GM11168 (cell line): Measurements from ENCODE around the gene TBC1D17.

Experiments used
- in situ Hi-C: fragments of 300-500 bp; cut with MboI; formaldehyde crosslinking; loops from one replicate; pipeline ENCODE4 v1.12.0; 2022; ENCODE audit warnings: low sequenced_read_pairs; ENCODE audit not compliant: unreplicated experiment

Gene TBC1D17

DNA sequence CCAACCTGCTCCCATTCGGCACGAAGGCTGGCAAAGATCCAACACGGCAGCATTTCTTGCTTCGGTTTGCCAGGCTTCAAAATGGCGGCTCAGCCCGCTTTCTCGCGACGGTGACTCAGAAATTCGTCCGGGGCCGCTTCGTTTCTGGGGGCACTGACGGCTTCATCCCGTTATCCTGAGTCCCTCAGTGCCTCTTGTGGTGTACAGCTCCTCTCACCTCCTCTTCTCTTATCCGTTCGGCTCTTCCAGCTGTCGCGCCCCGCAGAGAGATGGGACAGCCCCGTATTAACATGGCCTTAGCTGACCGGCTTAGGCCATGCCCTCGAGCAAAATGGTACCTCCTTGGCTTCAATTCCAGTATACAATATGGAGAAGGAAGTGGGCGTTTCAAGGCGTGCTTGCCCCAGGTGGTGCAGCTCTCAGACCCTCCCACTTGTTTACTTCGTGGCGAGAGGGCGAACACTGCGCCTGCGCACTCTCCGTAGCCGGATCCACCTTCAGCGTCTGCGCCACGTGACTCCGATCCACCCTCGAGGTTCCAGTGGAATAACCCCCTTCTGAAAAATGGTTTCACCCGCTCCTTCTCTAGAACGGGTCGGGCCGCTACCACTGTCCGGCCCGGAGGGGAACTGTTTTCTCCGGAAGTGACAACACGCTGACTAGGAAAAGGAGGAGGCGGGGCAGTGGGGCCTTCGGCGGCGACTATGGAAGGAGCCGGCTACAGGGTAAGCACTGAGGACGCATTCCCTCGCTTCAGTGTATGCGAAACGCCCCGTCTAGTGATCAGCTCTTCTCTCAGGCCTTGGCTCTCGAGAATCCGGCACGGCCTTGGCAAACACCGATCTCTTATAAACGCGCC is at the start of gene TBC1D17, which contains the start of gene AKT1S1:
Gene TBC1D17, plus strand, starts transcription at position 683 of the 859 bp plus-strand sequence. Its CDS starts 22 bp downstream, at position 705.
Gene AKT1S1, minus strand, starts transcription at position 336 of the 859 bp plus-strand sequence. CDS start 4,060 bp downstream, outside the sequence.
- in situ Hi-C loops, result no loop called here

GRCh38 chr19:49829200-49829599 is 48.3 kb upstream of the TBC1D17 start:
- in situ Hi-C loops, result no loop called here

GRCh38 chr19:49829721-49830120 is 47.8 kb upstream of the TBC1D17 start:
- in situ Hi-C loops, result no loop called here

DNA sequence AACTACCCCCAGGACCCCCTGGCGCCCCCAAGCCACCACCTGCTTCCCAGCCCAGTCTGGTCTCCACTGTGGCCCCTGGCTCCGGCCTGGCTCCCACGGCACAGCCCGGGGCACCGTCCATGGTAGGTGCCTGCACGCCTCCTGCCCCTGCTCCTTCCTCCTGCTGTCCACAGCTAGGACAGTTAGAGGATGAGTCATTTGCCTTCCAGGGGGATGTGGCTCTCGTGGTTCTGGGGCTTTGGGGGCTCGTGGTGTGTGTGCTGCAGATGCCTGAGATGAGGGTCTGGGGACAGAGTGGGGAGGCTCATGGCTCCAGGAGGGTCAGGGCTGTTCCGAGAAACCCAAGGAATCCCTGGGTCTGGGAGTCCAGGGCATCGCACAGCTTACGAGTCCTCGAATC is 46.7 kb upstream of the TBC1D17 start:
- in situ Hi-C loops, result no loop called here

GRCh38 chr19:49831592-49831991 is 45.9 kb upstream of the TBC1D17 start:
- in situ Hi-C loops, result no loop called here

DNA sequence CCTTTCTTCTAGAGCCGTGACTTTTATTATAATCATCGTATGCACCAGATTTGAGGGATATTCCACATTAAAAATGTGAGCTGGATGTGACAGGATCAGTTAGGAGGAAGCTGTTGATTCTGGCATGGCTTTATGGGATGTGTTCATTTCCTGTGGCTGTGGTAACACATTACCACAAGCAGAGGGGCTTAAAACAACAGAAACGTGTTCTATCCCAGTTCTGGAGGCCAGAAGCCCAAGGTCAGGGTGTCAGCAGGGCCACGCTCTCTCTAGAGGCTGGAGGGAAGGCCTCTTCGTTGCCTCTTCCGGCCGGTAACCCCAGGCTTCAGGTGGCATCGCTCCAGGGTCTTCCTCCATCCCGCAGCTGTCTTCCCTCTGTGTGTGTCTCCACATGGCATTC is 44.9 kb upstream of the TBC1D17 start:
- in situ Hi-C loops, result no loop called here

- in situ Hi-C loops, result no loop called here
Measured at GRCh38 chr19:49833599-49833998, 43.9 kb upstream of the TBC1D17 start.

GRCh38 chr19:49835562-49835961 is 41.9 kb upstream of the TBC1D17 start:
- in situ Hi-C loops, result no loop called here

DNA sequence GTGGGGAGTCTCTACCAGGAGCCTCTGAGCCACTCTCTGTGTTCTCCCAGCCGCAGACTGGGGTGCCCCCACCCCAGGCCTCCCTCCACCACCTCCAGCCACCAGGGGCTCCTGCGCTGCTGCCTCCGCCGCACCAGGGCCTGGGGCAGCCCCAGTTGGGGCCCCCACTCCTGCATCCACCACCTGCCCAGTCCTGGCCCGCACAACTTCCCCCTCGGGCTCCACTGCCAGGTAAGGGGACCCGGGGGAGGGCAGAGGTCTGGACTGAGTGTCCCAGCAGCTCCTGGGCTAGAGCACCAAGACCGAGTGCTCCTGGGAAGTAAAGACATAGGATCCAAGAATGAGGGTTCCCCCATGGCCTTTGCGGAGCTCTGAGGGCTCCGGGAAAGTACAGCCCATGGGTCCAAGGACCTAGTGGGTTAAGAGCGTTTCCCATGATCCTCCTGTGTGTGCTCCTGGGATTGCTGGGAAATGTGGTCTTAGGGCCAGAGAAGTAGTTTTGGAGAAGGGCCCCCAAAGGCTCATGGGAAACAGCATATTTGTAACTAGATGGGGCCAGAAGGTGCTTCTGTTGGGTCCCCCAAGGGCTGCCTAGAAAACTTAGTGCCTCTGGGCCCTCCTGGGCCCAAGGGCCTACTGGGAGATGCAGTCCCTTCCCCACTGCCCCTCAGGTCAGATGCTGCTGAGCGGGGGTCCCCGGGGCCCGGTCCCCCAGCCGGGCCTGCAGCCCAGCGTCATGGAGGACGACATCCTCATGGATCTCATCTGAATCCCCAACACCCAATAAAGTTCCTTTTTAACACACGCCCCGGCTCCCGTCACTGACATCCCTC is 41.1 kb upstream of the TBC1D17 start:
- in situ Hi-C loops, result no loop called here

DNA sequence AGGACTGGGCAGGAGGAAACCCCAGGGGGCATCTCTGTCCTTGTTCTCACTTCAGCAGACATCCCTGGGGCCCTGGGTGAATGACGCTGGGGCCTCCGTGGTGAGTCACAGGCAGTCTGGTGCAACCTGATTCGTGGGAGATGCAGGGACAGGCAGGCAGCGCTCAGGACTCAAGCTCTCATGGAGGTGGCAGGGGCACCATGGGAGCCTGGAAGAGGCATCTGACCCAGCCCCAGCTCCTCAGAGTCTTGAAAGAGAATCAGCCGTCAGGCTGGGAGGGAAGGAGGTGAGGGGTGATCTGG is 40.5 kb upstream of the TBC1D17 start:
- in situ Hi-C loops, result no loop called here

GRCh38 chr19:49837425-49837824 is 40.1 kb upstream of the TBC1D17 start:
- in situ Hi-C loops, result no loop called here

GRCh38 chr19:49838885-49839588 is 38.5 kb upstream of the TBC1D17 start:
- in situ Hi-C loops, result no loop called here

DNA sequence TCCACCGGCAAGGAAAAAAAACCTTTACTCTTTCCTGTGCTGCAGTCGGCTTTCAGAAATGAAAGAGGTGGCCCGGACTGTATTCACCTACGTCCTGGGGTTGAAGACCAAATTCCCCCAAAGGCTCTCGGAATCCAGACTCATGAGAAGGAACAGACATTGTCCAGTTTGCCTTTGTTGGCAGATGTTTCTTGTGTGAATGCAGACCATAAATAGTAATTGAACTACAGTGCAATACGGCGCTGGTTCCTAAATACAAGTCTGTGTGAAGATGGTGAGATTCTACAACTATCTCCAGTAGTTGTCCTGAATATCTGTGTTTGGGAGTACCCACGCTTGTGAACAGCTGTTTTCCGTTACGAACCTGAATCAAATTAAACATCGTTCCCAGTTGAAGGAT is 37.8 kb upstream of the TBC1D17 start:
- in situ Hi-C loops, result no loop called here

- in situ Hi-C loops, result no loop called here
Measured at GRCh38 chr19:49840321-49840720, 37.2 kb upstream of the TBC1D17 start.

DNA sequence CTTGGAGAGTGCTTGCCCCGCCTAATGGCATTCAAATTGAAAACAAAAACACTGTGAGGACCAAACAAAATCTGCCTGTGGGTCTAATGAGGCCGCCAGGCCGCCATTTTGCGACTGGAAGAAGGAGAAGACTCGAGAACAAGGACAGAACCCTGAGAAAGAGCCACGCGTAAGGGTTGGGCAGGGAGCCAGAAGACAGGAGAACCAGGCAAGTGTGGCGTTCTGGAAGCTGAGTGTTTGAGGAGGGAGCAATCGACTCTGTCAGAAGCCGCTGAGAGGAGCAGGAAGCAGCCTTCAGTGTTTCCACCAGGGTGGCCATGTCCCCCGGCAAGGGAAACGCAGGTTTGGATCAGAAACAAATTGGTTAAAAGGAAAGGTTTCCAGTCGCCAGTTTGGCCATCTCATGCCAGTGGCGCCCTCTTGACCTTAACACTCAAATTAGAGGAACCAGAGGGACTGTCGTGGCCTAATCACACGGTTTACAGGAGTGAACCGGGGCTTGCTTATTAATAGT is 36.7 kb upstream of the TBC1D17 start:
- in situ Hi-C loops, result no loop called here

DNA sequence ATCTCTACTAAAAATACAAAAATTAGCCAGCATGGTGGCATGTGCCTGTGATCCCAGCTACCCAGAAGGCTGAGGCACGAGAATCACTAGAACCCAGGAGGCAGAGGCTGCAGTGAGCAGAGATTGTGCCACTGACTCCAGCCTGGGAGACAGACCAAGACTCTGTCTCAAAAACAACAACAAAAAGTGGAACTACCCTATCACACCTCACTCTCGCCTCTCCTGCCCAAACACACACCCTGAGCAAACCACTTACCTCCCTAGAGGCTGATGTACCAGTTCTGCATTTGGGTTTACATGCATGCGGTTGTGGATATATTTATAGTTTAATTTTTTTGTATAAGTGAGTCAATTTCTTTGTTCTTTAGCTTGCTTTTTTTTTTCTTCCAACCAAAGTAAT is 34.2 kb upstream of the TBC1D17 start:
- in situ Hi-C loops, result no loop called here

DNA sequence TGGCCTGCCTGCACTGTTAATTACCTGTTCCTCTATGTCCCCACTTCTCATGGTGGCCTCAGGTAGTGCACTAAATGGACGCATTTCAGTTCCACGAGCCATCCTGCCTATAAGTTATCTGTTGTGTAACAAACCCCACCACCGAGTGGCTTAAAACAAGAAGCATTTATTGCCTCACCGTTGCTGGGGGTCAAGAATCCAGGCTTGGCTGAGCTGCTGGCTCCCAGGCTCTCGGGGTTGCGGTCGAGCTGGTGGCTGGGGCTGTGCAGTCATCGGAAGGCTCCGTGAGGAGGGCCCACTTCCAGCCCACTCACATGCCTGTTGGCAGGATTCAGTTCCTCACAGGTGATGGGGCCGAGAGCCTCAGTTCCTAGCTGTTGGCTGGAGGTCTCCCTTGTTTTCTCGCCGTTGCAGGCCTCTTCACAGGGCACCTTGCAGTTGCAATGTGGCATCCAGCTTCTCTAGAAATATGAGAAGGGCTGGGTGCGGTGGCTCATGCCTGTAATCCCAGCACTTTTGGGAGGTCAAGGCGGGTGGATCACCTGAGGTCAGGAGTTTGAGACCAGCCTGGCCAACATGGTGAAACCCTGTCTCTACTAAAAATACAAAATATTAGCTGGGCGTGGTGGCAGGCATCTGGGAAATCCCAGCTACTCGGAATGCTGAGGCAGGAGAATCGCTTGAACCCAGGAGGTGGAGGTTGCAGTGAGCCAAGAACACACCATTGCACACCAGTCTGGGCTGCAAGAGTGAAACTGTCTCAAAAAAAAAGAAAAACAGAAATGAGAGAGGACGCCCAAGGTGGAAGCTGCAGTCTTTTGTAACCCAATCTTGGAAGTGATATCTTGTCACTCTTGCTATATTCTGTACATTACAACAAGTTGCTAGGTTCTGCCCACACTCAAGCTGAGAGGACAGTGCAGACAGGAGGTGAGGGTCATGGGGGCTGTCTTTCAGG is 33.1 kb upstream of the TBC1D17 start:
- in situ Hi-C loops, result no loop called here

- in situ Hi-C loops, result no loop called here
Measured at GRCh38 chr19:49845414-49845813, 32.1 kb upstream of the TBC1D17 start.

DNA sequence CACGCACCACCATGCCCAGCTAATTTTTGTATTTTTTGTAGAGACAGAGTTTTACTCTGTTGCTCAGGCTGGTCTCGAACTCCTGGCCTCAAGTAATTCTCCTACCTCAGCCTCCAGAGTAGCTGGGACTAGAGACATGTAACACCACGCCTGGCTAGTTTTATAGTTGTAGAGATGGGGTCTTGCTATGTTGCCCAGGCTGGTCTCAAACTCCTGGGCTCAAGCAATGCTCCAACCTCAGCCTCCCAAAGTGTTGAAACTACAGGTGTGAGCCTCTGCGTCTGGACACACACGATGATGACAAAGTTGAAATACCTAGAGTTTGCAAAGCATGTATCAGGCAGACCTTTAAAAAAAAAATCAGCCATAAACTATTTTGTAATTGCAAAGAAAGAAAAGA is 31.1 kb upstream of the TBC1D17 start:
- in situ Hi-C loops, result no loop called here
